Superior temporal gyrus (tissue), 1 donor: Measurements from ENCODE around the gene SLC16A3.
"Not testable (repeated sequence)": the region's sequence is repeated elsewhere in the genome, so short reads cannot be mapped to it uniquely, and the experiment has no call there.

Experiments used
- DNase-seq: peaks from one replicate; pipeline ENCODE4 v3.0.0-alpha.2; 2016; ENCODE audit errors: extremely low spot score

Gene SLC16A3

GRCh38 chr17:82228842-82229697 is at the start of gene SLC16A3:
Gene SLC16A3, plus strand, starts transcription at chr17:82229042. Its CDS starts 6,967 bp downstream, at chr17:82236009.
- no peak for DNase-seq

- DNase-seq = no peak
These were observed 49.4 kb upstream of the SLC16A3 start for GRCh38 chr17:82179412-82179811.

- no peak for DNase-seq
These were observed 48.8 kb upstream of the SLC16A3 start for GRCh38 chr17:82179946-82180475.

GRCh38 chr17:82180776-82181528 is 47.9 kb upstream of the SLC16A3 start:
- no peak for DNase-seq

- DNase-seq = peak; percentile 50
These were observed 44.1 kb upstream of the SLC16A3 start for GRCh38 chr17:82184761-82185160.

GRCh38 chr17:82186221-82186620 is 42.6 kb upstream of the SLC16A3 start:
- DNase-seq = no peak

GRCh38 chr17:82187500-82187899 is 41.3 kb upstream of the SLC16A3 start:
- DNase-seq = no peak

GRCh38 chr17:82188001-82188961 is 40.6 kb upstream of the SLC16A3 start:
- DNase-seq = no peak

- DNase-seq = not testable (repeated sequence)
These were observed 35.8 kb upstream of the SLC16A3 start for GRCh38 chr17:82193050-82193449.

GRCh38 chr17:82193520-82194220 is 35.2 kb upstream of the SLC16A3 start:
- DNase-seq = no peak

- DNase-seq = no peak
These were observed 34.1 kb upstream of the SLC16A3 start for GRCh38 chr17:82194765-82195164.

- no peak for DNase-seq
These were observed 32.9 kb upstream of the SLC16A3 start for GRCh38 chr17:82195675-82196672.

- no peak for DNase-seq
These were observed 30.8 kb upstream of the SLC16A3 start for GRCh38 chr17:82198092-82198491.

GRCh38 chr17:82199496-82199895 is 29.3 kb upstream of the SLC16A3 start:
- DNase-seq = no peak

- DNase-seq = no peak
These were observed 28.7 kb upstream of the SLC16A3 start for GRCh38 chr17:82200135-82200534.

GRCh38 chr17:82200743-82201497 is 27.9 kb upstream of the SLC16A3 start:
- DNase-seq = no peak

GRCh38 chr17:82201498-82201910 is 27.3 kb upstream of the SLC16A3 start:
- DNase-seq = no peak

- no peak for DNase-seq
These were observed 25.9 kb upstream of the SLC16A3 start for GRCh38 chr17:82202981-82203380.

GRCh38 chr17:82203920-82204319 is 24.9 kb upstream of the SLC16A3 start:
- DNase-seq = no peak
